HCT116 (cell line): ENCODE measurements around the gene ICA1. TPM values are rescaled to one million over a fixed set of nuclear protein-coding genes. Genes with fewer than 3 reads are reported as not detected.

ENCODE experiments used
- ATAC-seq: fragments of 200-7000 bp; cut with Tn5 transposase; 2 replicates; pipeline ENCODE4 v1.9.1; 2020; ENCODE audit warnings: mild to moderate bottlenecking, moderate library complexity
- BruUV-seq: library from RNA; stranded (reverse); fragments of 400-500 nt; replicated peaks from 2 replicates; lab custom pipeline; 2021; lab: Mats Ljungman, UMichigan
- CTCF ChIA-PET: fragments of 300-600 bp; sonication (Branson Sonifier 250); formaldehyde crosslinking; loops from one replicate; lab custom pipeline; 2021; ENCODE audit warnings: antibody characterized with exemption; lab: Charles Lee
- POLR2A ChIA-PET: fragments of 300-600, 350-600 bp; sonication (Branson Sonifier 250); formaldehyde crosslinking; loops from one replicate; lab custom pipeline; 2021; ENCODE audit warnings: antibody characterized with exemption; lab: Charles Lee
- RAD21 ChIA-PET, 2 experiments: fragments of 300-600 bp; sonication (Branson Sonifier 250); formaldehyde crosslinking; loops; one replicate each; lab custom pipeline; 2023; ENCODE audit warnings: low total read pairs in 2 of 2; ENCODE audit not compliant: uncharacterized antibody in 2 of 2, unreplicated experiment in 2 of 2, low non-redundant PET in 1 of 2; lab: Charles Lee
- DNase-seq: peaks from one replicate; pipeline ENCODE4 v3.0.0-alpha.2; 2010; ENCODE audit warnings: low read depth, low spot score
- H2AFZ ChIP-seq: fragments of 200-600 bp; shearing (Covaris generic), sonication (generic); 2 replicates; pipeline ENCODE4 v1.6.1; 2017; ENCODE audit warnings: low read depth, mixed run types, mixed read lengths, antibody characterized with exemption, low read length; ENCODE audit not compliant: poor library complexity, severe bottlenecking
- H3K27ac ChIP-seq: 2 replicates; pipeline ENCODE4 v1.5.1; 2012; ENCODE audit warnings: low read depth, low read length
- H3K27me3 ChIP-seq: fragments of 200-600 bp; sonication (generic); 2 replicates; pipeline ENCODE4 v1.6.1; 2016; ENCODE audit warnings: mixed run types, low read length, mixed read lengths; ENCODE audit not compliant: insufficient read depth
- H3K36me3 ChIP-seq, 2 experiments: fragments of 200-500 bp in 1 of 2; fragments of 200-600 bp in 1 of 2; sonication (Bioruptor generic) in 1 of 2; sonication (generic) in 1 of 2; 2 replicates each; pipeline versions ENCODE4 v1.5.1 to v1.6.1; 2014 to 2016; ENCODE audit warnings: low read length in 2 of 2, inconsistent platforms in 1 of 2, mixed read lengths in 1 of 2, mixed run types in 1 of 2; ENCODE audit not compliant: insufficient read depth in 2 of 2, control insufficient read depth in 1 of 2
- H3K4me1 ChIP-seq, 2 experiments: fragments of 200-600 bp in 1 of 2; sonication (generic) in 1 of 2; 2 replicates each; pipeline versions ENCODE4 v1.5.1 to v1.6.1; 2012 to 2017; ENCODE audit warnings: low read length in 2 of 2, inconsistent platforms in 1 of 2, mild to moderate bottlenecking in 1 of 2, mixed read lengths in 1 of 2, mixed run types in 1 of 2, moderate library complexity in 1 of 2; ENCODE audit not compliant: insufficient read depth in 2 of 2, control insufficient read depth in 1 of 2
- H3K4me2 ChIP-seq: fragments of 200-600 bp; sonication (generic); 2 replicates; pipeline ENCODE4 v1.6.1; 2017; ENCODE audit warnings: mixed run types, low read length, mixed read lengths
- H3K4me3 ChIP-seq, 2 experiments: fragments of 200-600 bp in 1 of 2; sonication (generic) in 1 of 2; replicated peaks in 1 of 2; 2 replicates each; pipeline ENCODE4 v1.5.1; 2011 to 2016; ENCODE audit warnings: low read length in 2 of 2, control low read depth in 1 of 2, low read depth in 1 of 2, mild to moderate bottlenecking in 1 of 2, mixed read lengths in 1 of 2, mixed run types in 1 of 2
- H3K79me2 ChIP-seq: fragments of 200-600 bp; sonication (generic); 2 replicates; pipeline ENCODE4 v1.6.1; 2017; ENCODE audit warnings: mild to moderate bottlenecking, mixed run types, low read length, moderate library complexity, mixed read lengths; ENCODE audit not compliant: insufficient read depth
- H3K9ac ChIP-seq: fragments of 200-600 bp; sonication (generic); 2 replicates; pipeline ENCODE4 v1.6.1; 2016; ENCODE audit warnings: low read length, mixed read lengths
- H3K9me2 ChIP-seq: fragments of 200-600 bp; sonication (generic), shearing (Covaris generic); 2 replicates; pipeline ENCODE4 v1.6.1; 2017; ENCODE audit warnings: mixed run types, mild to moderate bottlenecking, moderate library complexity; ENCODE audit not compliant: insufficient read depth
- H3K9me3 ChIP-seq, 2 experiments: fragments of 200-500 bp in 1 of 2; fragments of 200-600 bp in 1 of 2; sonication (Bioruptor generic) in 1 of 2; sonication (generic) in 1 of 2; 2 replicates each; pipeline ENCODE4 v1.6.1; 2014 to 2017; ENCODE audit warnings: low read length in 2 of 2, mixed read lengths in 2 of 2, inconsistent platforms in 1 of 2, low read depth in 1 of 2, mild to moderate bottlenecking in 1 of 2, mixed run types in 1 of 2, moderate library complexity in 1 of 2; ENCODE audit not compliant: control insufficient read depth in 1 of 2, insufficient read depth in 1 of 2
- H4K20me1 ChIP-seq: fragments of 200-600 bp; sonication (generic), shearing (Covaris generic); 2 replicates; pipeline ENCODE4 v1.6.1; 2017; ENCODE audit warnings: mixed run types, mild to moderate bottlenecking, moderate library complexity; ENCODE audit not compliant: insufficient read depth
- ELF1 ChIP-seq: IDR thresholded peaks from 2 replicates; pipeline ENCODE4 v1.6.1; 2012; ENCODE audit warnings: low read depth, borderline replicate concordance
- EZH2 ChIP-seq: fragments of 200-600 bp; sonication (generic); IDR thresholded peaks from 2 replicates; pipeline ENCODE4 v1.6.1; 2017; ENCODE audit warnings: antibody characterized with exemption, mixed run types
- EZH2phosphoT487 ChIP-seq: fragments of 200-600 bp; IDR thresholded peaks from 2 replicates; pipeline ENCODE4 v1.6.1; 2018; ENCODE audit warnings: antibody characterized with exemption, borderline replicate concordance
- FOSL1 ChIP-seq: IDR thresholded peaks from 2 replicates; pipeline ENCODE4 v1.6.1; 2012; ENCODE audit warnings: low read depth
- JUND ChIP-seq: IDR thresholded peaks from 2 replicates; pipeline ENCODE4 v1.6.1; 2012
- POLR2A ChIP-seq: IDR thresholded peaks from 2 replicates; pipeline ENCODE4 v1.7.0; 2011; ENCODE audit warnings: borderline replicate concordance; ENCODE audit not compliant: insufficient read depth, insufficient read length; ENCODE audit errors: extremely low read depth
- SP1 ChIP-seq: IDR thresholded peaks from 2 replicates; pipeline ENCODE4 v1.6.1; 2012; ENCODE audit warnings: low read depth
- SRF ChIP-seq: IDR thresholded peaks from 2 replicates; pipeline ENCODE4 v1.6.1; 2012; ENCODE audit warnings: low read depth
- TCF7L2 ChIP-seq: IDR thresholded peaks from 2 replicates; pipeline ENCODE4 v1.7.0; 2011; ENCODE audit warnings: borderline replicate concordance, inconsistent platforms; ENCODE audit not compliant: insufficient read depth, insufficient read length; ENCODE audit errors: extremely low read depth
- ZFX ChIP-seq: fragments of 450-650 bp; IDR thresholded peaks from 2 replicates; pipeline ENCODE4 v1.6.1; 2017
- ZNF274 ChIP-seq: fragments of 200-500 bp; sonication (Bioruptor generic); IDR thresholded peaks from 2 replicates; pipeline ENCODE4 v1.6.1; 2014; ENCODE audit warnings: mild to moderate bottlenecking, low read depth, low read length, inconsistent platforms
- intact Hi-C: fragments of 100-400 bp; cut with micrococcal nuclease; formaldehyde crosslinking; loops from 2 replicates; pipeline ENCODE4 v1.10.0; 2022
- total RNA-seq: library from RNA; stranded (reverse); gene quantifications from one replicate; pipeline ENCODE4 v1.2.1, GENCODE V29; 2021; ENCODE audit not compliant: unreplicated experiment
- TF ChIP-seq, protein P1 (sequence below): IDR thresholded peaks from 2 replicates; pipeline ENCODE4 v1.6.1; 2012; ENCODE audit warnings: low read depth
- TF ChIP-seq, protein P2 (sequence below): IDR thresholded peaks from 2 replicates; pipeline ENCODE4 v1.6.1; 2012

The ICA1 gene
- total RNA-seq, 1 experiment from 2014 or later, result 16.4 TPM

DNA sequence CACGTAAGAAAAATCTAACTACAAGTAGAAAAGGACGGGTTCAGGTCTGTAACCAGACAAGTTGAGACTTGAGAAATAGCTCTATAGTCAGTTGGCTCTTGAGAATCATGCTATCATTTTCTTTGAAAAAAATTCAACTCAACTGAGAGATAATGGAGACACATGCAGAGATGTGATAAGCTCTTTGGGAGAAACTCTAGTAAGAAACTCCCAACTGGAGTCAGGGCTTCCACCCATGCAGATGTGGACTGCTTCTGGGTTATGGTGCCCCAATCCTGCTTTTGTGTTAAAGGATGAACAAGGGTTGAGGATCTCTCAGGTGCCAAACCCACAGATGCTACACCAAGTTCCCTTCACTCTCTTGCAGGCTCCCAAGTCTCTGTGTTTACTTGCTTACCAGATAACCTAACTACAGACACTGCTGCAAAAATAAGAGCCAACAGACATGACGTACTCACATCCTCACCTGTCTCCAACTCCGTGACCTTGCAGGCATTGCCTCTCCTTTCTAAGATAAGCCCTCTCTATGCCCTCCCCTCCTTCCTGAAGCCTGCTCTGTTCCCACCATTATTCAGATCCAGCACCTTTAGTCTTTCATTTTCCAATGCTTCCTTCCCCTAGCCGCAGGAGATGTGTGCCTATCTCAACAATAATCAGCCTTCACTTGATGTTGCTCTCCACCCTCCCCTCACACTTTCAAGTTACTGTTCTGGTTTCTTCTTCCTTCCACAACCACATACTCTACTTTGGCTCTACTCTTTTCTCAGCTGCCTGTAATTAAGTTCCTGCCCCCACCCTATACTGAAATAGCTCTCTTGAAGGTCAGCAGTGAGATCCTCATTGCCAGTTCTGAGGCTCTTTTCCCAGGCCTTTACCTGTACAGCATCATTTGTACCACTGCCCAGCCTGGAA, 130.0 kb downstream of the ICA1 start:
- no peak for ATAC-seq
- Histone ChIP-seq H2AFZ (no peak overlapping the region), H3K36me3 (no peaks in the 10 kb centered on the region), H3K27me3 (no peaks in the 10 kb centered on the region), H3K4me3 (no peak overlapping the region), H3K9me2 (no peaks in the 10 kb centered on the region), H3K79me2 (no peaks in the 10 kb centered on the region), H3K4me1 (no peaks in the 10 kb centered on the region), H3K27ac (no peak overlapping the region), H3K4me2 (no peak overlapping the region), H3K9ac (no peak overlapping the region), H3K9me3 (no peaks in the 10 kb centered on the region), H4K20me1 (no peaks in the 10 kb centered on the region)
- POLR2A ChIA-PET, result no interaction called here
- no peak for DNase-seq
- intact Hi-C loops, result no loop called here
- BruUV-seq, result no TSS peak
- CTCF ChIA-PET, result no interaction called here
- TF ChIP-seq EZH2 (no peak), EZH2phosphoT487 (no peak), SRF (no peak), TCF7L2 (no peak), ZFX (no peak), ELF1 (no peak), ZNF274 (no peak), FOSL1 (no peak), SP1 (no peak), JUND (no peak), POLR2A (no peak)
- TF ChIP-seq, protein P1, sequence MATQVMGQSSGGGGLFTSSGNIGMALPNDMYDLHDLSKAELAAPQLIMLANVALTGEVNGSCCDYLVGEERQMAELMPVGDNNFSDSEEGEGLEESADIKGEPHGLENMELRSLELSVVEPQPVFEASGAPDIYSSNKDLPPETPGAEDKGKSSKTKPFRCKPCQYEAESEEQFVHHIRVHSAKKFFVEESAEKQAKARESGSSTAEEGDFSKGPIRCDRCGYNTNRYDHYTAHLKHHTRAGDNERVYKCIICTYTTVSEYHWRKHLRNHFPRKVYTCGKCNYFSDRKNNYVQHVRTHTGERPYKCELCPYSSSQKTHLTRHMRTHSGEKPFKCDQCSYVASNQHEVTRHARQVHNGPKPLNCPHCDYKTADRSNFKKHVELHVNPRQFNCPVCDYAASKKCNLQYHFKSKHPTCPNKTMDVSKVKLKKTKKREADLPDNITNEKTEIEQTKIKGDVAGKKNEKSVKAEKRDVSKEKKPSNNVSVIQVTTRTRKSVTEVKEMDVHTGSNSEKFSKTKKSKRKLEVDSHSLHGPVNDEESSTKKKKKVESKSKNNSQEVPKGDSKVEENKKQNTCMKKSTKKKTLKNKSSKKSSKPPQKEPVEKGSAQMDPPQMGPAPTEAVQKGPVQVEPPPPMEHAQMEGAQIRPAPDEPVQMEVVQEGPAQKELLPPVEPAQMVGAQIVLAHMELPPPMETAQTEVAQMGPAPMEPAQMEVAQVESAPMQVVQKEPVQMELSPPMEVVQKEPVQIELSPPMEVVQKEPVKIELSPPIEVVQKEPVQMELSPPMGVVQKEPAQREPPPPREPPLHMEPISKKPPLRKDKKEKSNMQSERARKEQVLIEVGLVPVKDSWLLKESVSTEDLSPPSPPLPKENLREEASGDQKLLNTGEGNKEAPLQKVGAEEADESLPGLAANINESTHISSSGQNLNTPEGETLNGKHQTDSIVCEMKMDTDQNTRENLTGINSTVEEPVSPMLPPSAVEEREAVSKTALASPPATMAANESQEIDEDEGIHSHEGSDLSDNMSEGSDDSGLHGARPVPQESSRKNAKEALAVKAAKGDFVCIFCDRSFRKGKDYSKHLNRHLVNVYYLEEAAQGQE, result no peak
- TF ChIP-seq, protein P2, sequence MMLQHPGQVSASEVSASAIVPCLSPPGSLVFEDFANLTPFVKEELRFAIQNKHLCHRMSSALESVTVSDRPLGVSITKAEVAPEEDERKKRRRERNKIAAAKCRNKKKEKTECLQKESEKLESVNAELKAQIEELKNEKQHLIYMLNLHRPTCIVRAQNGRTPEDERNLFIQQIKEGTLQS, result no peak
- RAD21 ChIA-PET, result no interaction called here
